HG03175 (cell line): ENCODE measurements around the gene MRPL53.

Experiments
- ATAC-seq: cut with Tn5 transposase; IDR thresholded peaks from one replicate; pipeline ENCODE4 v1.9.1; 2021; ENCODE audit warnings: mild to moderate bottlenecking, moderate library complexity; ENCODE audit not compliant: unreplicated experiment

MRPL53 gene

GRCh38 chr2:74429487-74430451 is 42.7 kb downstream of the MRPL53 start:
- no peak for ATAC-seq

- no peak for ATAC-seq
Observed at GRCh38 chr2:74428675-74429074, 43.8 kb downstream of the MRPL53 start.

GRCh38 chr2:74427551-74427950 is 44.9 kb downstream of the MRPL53 start:
- ATAC-seq: no peak

- ATAC-seq: no peak
Observed at GRCh38 chr2:74426181-74426758, 46.2 kb downstream of the MRPL53 start.

- no peak for ATAC-seq
Observed at GRCh38 chr2:74425523-74425922, 47.0 kb downstream of the MRPL53 start.

GRCh38 chr2:74424995-74425406 is 47.5 kb downstream of the MRPL53 start:
- ATAC-seq: no peak

- no peak for ATAC-seq
Observed at GRCh38 chr2:74424139-74424992, 48.1 kb downstream of the MRPL53 start.

GRCh38 chr2:74423231-74424095 is 49.0 kb downstream of the MRPL53 start:
- no peak for ATAC-seq
